Fibroblast of lung (primary cell): Measurements from ENCODE around the gene COL4A2.

Source experiments
- CTCF ChIP-seq, 2 donors: IDR thresholded peaks in 1 of 2; conservative IDR thresholded peaks in 1 of 2; 1 replicate in 1 of 2; 2 replicates in 1 of 2; pipeline ENCODE4 v1.5.1; 2011 to 2012; ENCODE audit warnings: low read length in 2 of 2, control low read depth in 1 of 2, inconsistent platforms in 1 of 2, low read depth in 1 of 2, mild to moderate bottlenecking in 1 of 2
- EZH2 ChIP-seq: IDR thresholded peaks from 2 replicates; pipeline ENCODE4 v1.5.1; 2012; ENCODE audit warnings: low read length, control low read depth, mild to moderate bottlenecking; ENCODE audit errors: missing control alignments

- no peak for TF ChIP-seq CTCF (conservative IDR thresholded peaks at IDR 0.05 in 1 of 2, IDR thresholded peaks at IDR 0.05 in 1 of 2; ENCODE audit: low read depth in 1 of 2, low read length in 2 of 2)
- TF ChIP-seq EZH2 = no peak
Observed at GRCh38 chr13:110415669-110416068, 108.6 kb downstream of the COL4A2 start.
